Measurements from ENCODE around the gene NECTIN2.

NECTIN2 gene

DNA sequence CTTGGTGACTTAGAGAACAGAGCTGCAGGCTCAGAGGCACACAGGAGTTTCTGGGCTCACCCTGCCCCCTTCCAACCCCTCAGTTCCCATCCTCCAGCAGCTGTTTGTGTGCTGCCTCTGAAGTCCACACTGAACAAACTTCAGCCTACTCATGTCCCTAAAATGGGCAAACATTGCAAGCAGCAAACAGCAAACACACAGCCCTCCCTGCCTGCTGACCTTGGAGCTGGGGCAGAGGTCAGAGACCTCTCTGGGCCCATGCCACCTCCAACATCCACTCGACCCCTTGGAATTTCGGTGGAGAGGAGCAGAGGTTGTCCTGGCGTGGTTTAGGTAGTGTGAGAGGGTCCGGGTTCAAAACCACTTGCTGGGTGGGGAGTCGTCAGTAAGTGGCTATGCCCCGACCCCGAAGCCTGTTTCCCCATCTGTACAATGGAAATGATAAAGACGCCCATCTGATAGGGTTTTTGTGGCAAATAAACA lies 78.2 kb downstream of the NECTIN2 start:
- TF ChIP-seq GATA2 (IDR thresholded peaks at IDR 0.05; ENCODE audit: low read depth, low read length) (no peak), GATA3 (IDR thresholded peaks at IDR 0.05; ENCODE audit: low read depth, low read length) (no peak)

DNA sequence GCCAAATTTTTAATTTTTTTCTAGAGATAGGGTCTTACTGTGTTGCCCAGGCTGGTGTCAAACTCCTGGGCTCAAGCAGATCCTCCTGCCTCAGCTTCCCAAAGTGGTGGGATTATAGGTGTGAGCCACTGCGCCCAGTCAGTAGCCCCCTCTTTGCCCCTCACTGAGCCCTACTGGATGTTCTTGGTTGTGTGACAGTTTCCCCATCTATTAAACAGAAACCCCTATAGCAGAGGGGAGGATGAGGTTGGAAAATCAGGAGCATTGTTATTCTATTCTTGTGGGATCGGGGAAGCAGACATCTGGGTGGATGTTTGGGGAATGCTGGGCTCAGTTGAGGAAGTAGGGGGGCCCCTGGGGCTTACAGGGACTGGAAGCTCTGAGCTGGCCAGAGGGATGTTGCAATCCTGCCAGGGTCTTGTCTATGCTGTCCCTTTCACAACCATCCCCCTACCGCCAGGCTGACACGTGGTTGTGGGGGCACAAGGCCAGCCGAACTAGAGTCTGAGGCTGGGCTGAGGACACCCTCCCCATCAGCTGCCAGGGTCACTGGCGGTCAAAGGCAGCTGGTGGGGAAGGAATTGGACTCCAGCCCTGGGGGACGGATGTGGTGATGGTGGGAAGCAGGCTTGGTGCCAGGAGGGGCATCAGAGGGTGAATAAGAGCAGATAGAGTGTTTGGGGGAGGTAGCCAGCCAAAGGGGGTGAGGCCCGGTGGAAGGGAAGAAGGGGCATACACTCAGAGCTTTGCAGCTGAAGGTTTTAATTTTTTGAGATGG lies 79.2 kb downstream of the NECTIN2 start:
- TF ChIP-seq GATA2 (IDR thresholded peaks at IDR 0.05; ENCODE audit: low read depth, low read length) (no peak), GATA3 (IDR thresholded peaks at IDR 0.05; ENCODE audit: low read depth, low read length) (no peak)

DNA sequence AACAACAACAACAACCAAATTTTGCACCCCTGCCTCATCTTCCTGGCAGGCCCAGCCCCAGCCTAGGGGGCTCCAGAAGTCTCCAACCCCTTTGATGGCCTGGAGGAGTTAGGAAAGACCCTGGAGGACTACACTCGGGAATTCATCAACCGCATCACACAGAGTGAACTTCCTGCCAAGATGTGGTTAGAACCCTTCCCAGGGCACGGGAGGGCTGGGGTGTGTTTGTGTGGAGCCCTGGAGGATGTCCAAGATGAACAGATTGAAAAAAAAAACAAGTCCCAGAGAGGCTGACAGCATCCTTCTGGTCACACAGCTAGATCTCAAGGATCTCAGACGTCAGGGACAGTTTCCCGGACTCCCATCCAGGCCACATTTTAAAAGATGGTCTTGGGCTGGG lies 81.6 kb downstream of the NECTIN2 start:
- no peak for TF ChIP-seq GATA2 (IDR thresholded peaks at IDR 0.05; ENCODE audit: low read depth, low read length)
- no peak for TF ChIP-seq GATA3 (IDR thresholded peaks at IDR 0.05; ENCODE audit: low read depth, low read length)

DNA sequence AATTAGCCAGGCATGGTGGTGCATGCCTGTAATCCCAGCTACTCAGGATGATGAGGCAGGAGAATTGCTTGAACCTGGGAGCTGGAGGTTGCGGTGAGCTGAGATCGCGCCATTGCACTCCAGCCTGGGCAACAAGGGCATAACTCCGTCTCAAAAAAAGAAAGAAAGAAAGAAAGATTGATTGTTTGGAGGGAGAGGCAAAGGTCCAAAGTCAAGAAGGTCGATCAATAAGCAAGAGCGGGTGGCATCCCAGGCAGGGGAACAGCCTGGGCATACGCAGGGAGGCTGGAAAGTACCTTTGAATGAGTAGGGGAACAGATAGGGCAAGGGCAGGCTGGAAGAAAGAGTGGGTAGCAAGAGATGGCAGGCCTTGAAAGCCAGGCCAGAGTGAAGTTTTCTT lies 84.0 kb downstream of the NECTIN2 start:
- TF ChIP-seq GATA2 (IDR thresholded peaks at IDR 0.05; ENCODE audit: low read depth, low read length) (no peak), GATA3 (IDR thresholded peaks at IDR 0.05; ENCODE audit: low read depth, low read length) (no peak)

DNA sequence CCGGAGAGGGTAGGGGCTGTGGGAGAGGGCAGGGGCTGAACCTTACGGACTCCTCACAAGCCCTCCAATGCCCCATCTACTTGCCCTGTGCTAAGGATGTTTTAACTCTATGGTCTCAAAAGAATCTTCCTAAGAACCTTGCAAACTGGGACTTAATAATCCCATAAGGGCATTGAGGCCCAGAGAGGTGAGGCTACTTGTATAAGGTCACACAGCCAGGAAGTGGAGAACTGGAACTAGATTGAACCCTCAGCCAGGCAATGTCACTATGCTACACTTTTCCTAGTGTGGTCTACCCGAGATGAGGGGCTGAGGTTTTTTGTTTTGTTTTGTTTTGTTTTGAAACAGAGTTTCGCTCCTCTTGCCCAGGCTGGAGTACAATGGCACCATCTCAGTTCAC lies 85.4 kb downstream of the NECTIN2 start:
- TF ChIP-seq GATA3 (IDR thresholded peaks at IDR 0.05; ENCODE audit: low read depth, low read length) (no peak), GATA2 (IDR thresholded peaks at IDR 0.05; ENCODE audit: low read depth, low read length) (no peak)

Measured in SH-SY5Y (cell line).